Activated T-cell treated with anti-CD3 and anti-CD28 coated beads, Interleukin-2, amount 50 U/mL, for 72 hours (primary cell): ENCODE data around the gene RDX. TPM values are rescaled to one million over a fixed set of nuclear protein-coding genes. Genes with fewer than 3 reads are reported as not detected.
"Not testable (repeated sequence)": the region's sequence is repeated elsewhere in the genome, so short reads cannot be mapped to it uniquely, and the experiment has no call there.

Experiments
- ATAC-seq, 2 donors: fragments of 150-1000 bp; cut with Tn5 transposase; replicated peaks in 1 of 2; 2 replicates each; pipeline ENCODE4 v1.10.0; 2021; ENCODE audit warnings: moderate library complexity in 2 of 2, mild to moderate bottlenecking in 1 of 2
- DNase-seq, 2 donors: peaks; one replicate each; pipeline ENCODE4 v3.0.0; 2021 to 2022; ENCODE audit warnings: mixed read lengths in 1 of 2
- H3K27ac Mint-ChIP-seq: one replicate; pipeline ENCODE4 v1.8.0; 2022; ENCODE audit warnings: mild to moderate bottlenecking, moderate library complexity, mixed read lengths
- H3K27me3 Mint-ChIP-seq: one replicate; pipeline ENCODE4 v1.8.0; 2022; ENCODE audit warnings: low read depth, mixed read lengths
- H3K36me3 Mint-ChIP-seq, 2 donors: one replicate each; pipeline ENCODE4 v1.8.0; 2022; ENCODE audit warnings: mixed read lengths in 2 of 2, mild to moderate bottlenecking in 1 of 2; ENCODE audit not compliant: insufficient read depth in 2 of 2
- H3K4me1 Mint-ChIP-seq: one replicate; pipeline ENCODE4 v1.8.0; 2022; ENCODE audit warnings: low read depth, mixed read lengths
- H3K4me3 Mint-ChIP-seq, 2 donors: one replicate each; pipeline ENCODE4 v1.8.0; 2022; ENCODE audit warnings: mild to moderate bottlenecking in 2 of 2, mixed read lengths in 2 of 2, moderate library complexity in 2 of 2
- H3K9me3 Mint-ChIP-seq, 2 donors: one replicate each; pipeline ENCODE4 v1.8.0; 2022; ENCODE audit warnings: mixed read lengths in 2 of 2
- total RNA-seq, 2 donors: library from RNA; stranded (reverse); gene quantifications; one replicate each; pipeline ENCODE4 v1.2.3, GENCODE V29; 2022

The RDX gene
- total RNA-seq, 2 donors from 2014 or later: 49.0 to 56.5 TPM

DNA sequence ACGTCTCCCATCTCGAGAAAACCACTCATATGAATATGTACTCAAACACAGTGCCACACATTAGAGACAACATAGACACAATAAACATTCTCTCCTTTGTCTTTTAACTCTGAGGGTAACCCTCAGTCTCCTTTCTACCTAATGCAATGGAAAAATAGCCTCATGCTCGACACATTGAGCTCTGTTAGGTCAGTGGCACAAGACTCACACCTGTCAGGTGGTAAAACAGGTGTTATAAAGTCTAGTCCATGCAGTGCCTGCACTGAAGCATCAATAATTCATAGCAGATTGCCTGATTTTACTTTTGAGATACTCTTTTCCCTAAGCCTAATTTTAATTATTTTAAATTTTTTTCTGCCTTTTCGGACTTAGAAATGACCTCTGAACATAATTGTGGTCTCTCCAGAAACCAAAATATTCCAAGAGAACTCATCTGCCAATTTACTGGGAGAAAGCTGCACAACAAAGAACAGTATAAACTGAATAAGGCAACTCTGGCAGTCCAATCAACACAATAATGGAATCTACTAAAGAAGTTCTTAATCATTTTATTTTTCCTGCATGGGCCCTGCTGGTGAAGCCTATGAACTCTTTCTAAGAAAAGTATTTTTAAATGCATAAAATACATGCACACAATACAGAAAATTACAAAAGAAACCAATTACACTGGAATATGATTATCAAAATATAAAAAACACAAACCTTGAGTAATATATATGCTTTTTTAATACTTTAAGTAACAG, 9.9 kb downstream of the RDX start:
- Mint-ChIP-seq H3K36me3 (peaks cover 4 to 7% of the 10 kb centered on the region in 2 donors), H3K4me1 (peaks cover 30% of the 10 kb centered on the region), H3K27ac (no peak overlapping the region), H3K9me3 (no peaks in the 10 kb centered on the region), H3K4me3 (no peak overlapping the region), H3K27me3 (no peaks in the 10 kb centered on the region)
- ATAC-seq: no peak
- no peak for DNase-seq

GRCh38 chr11:110283862-110284261, 12.6 kb downstream of the RDX start:
- Mint-ChIP-seq H3K27me3 (no peaks in the 10 kb centered on the region), H3K27ac (no peak overlapping the region), H3K36me3 (peaks cover 4 to 9% of the 10 kb centered on the region in 2 donors), H3K9me3 (no peaks in the 10 kb centered on the region), H3K4me3 (no peak overlapping the region), H3K4me1 (peaks cover 25% of the 10 kb centered on the region)
- ATAC-seq (no peak), DNase-seq (no peak)

DNA sequence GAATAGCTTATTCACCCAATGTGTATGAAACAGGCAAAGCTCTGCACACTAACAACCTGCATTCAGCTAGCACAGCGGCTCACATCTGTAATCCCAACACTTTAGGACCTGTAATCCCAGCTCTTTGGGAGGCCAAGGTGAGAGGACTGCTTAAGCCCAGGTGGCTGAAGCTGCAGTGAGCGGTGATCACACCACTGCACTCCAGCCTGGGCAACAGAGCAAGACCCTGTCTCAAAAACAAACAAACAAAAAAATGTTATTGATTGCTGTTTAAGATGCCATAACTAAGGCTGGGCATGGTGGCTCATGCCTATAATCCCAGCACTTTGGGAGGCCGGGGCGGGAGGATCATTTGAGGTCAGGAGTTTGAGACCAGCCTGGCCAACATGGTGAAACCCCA, 15.8 kb downstream of the RDX start:
- not testable (repeated sequence) for H3K4me3 Mint-ChIP-seq, DNase-seq, H3K27ac Mint-ChIP-seq, ATAC-seq, H3K27me3 Mint-ChIP-seq, H3K9me3 Mint-ChIP-seq, H3K4me1 Mint-ChIP-seq
- H3K36me3 Mint-ChIP-seq: peaks cover 0 to 16% of the 10 kb centered on the region in 2 donors

- H3K4me3 Mint-ChIP-seq: no peak overlapping the region
- H3K9me3 Mint-ChIP-seq: no peaks in the 10 kb centered on the region
- peaks cover 0 to 16% of the 10 kb centered on the region in 2 donors for H3K36me3 Mint-ChIP-seq
- ATAC-seq: no peak
- no peak overlapping the region for H3K27ac Mint-ChIP-seq
- no peak for DNase-seq
- peaks cover 5% of the 10 kb centered on the region for H3K4me1 Mint-ChIP-seq
- H3K27me3 Mint-ChIP-seq: no peaks in the 10 kb centered on the region
These were observed 16.5 kb downstream of the RDX start for GRCh38 chr11:110279881-110280280.

- no peak overlapping the region for H3K4me3 Mint-ChIP-seq
- no peaks in the 10 kb centered on the region for H3K4me1 Mint-ChIP-seq
- H3K27me3 Mint-ChIP-seq: no peaks in the 10 kb centered on the region
- H3K9me3 Mint-ChIP-seq: no peaks in the 10 kb centered on the region
- no peak overlapping the region for H3K27ac Mint-ChIP-seq
- peaks cover 1 to 17% of the 10 kb centered on the region in 2 donors for H3K36me3 Mint-ChIP-seq
- ATAC-seq (no peak), DNase-seq (no peak)
These were observed 23.5 kb downstream of the RDX start for GRCh38 chr11:110272919-110273318.

GRCh38 chr11:110269996-110270395, 26.4 kb downstream of the RDX start:
- Mint-ChIP-seq H3K4me1 (no peaks in the 10 kb centered on the region), H3K36me3 (peaks cover 3 to 19% of the 10 kb centered on the region in 2 donors), H3K27me3 (no peaks in the 10 kb centered on the region), H3K4me3 (no peak overlapping the region), H3K27ac (no peak overlapping the region), H3K9me3 (no peaks in the 10 kb centered on the region)
- DNase-seq (no peak), ATAC-seq (no peak)

DNA sequence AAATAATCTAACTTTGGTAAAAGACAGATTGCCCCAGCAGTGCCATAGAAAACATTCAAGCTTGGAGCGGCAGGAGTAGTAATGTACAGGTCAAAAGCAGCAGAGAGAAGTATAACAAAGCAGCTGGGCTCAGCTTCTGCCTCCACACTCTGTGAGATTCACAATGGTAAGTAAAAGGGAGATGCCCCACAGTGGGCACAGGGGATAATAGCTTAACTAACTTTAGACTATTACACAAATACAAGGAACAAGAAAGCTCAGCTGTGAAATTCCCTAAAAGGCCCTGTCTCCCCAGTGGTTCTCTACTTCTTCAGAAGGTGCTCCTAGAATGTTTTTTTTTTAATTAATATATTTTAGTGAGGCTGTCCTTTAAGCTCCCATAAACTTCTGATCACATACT, 28.0 kb downstream of the RDX start:
- H3K9me3 Mint-ChIP-seq: no peaks in the 10 kb centered on the region
- DNase-seq (no peak), ATAC-seq (no peak)
- H3K27ac Mint-ChIP-seq: no peak overlapping the region
- no peaks in the 10 kb centered on the region for H3K4me1 Mint-ChIP-seq
- H3K36me3 Mint-ChIP-seq: peaks cover 3 to 20% of the 10 kb centered on the region in 2 donors
- no peaks in the 10 kb centered on the region for H3K27me3 Mint-ChIP-seq
- no peak overlapping the region for H3K4me3 Mint-ChIP-seq

GRCh38 chr11:110262072-110262403, 34.4 kb downstream of the RDX start:
- no peak overlapping the region for H3K27ac Mint-ChIP-seq
- no peaks in the 10 kb centered on the region for H3K9me3 Mint-ChIP-seq
- no peaks in the 10 kb centered on the region for H3K27me3 Mint-ChIP-seq
- no peak for DNase-seq
- peaks cover 6 to 39% of the 10 kb centered on the region in 2 donors for H3K36me3 Mint-ChIP-seq
- no peak for ATAC-seq
- H3K4me1 Mint-ChIP-seq: peaks cover 6% of the 10 kb centered on the region
- H3K4me3 Mint-ChIP-seq: no peak overlapping the region

DNA sequence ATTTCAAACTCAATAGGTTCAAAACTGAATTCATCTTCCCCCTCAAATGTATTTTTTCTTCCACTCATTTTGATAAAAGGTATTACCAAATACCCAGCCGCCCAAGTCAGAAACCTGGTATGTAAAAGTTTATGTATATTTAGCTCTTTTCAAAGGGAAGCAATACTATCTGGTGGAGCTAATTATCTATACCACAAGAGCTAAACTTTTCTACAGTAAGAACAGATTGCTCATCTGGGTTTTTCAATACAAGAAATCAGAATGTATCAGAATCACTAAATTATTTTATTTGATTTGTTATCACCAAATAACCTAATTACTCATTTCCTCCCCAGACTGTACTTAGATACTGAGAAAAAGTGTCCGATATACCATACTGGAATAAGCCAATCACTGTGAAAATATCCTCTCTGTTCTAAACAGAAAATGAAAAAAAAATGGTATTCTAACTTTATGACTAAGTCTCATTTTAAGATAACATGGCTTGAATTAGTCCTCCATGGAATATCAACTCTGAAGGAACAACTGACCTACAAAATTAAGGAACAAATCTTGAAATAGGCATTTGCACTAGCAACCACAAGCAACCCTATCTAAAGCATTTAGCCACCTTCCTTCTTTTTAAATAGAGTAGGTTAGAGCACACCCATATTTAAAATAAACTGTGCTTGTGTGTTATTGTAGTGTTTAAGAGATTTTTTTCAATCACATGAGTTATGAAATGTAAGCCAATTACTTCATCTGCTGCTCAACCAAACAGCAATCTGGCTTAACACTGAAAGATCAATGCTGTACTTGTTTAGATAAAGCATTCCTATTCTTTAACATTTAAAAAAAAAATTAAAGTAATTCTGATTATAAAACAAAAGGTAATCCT, 35.0 kb downstream of the RDX start:
- ATAC-seq (no peak), DNase-seq (no peak)
- Mint-ChIP-seq H3K27me3 (no peaks in the 10 kb centered on the region), H3K4me1 (peaks cover 6% of the 10 kb centered on the region), H3K27ac (peak overlapping the region; percentile 11), H3K9me3 (no peaks in the 10 kb centered on the region), H3K36me3 (peaks cover 6 to 39% of the 10 kb centered on the region in 2 donors), H3K4me3 (no peak overlapping the region)

GRCh38 chr11:110253525-110253924, 42.9 kb downstream of the RDX start:
- no peak overlapping the region for H3K4me3 Mint-ChIP-seq
- no peak for ATAC-seq
- peaks cover 7 to 16% of the 10 kb centered on the region in 2 donors for H3K36me3 Mint-ChIP-seq
- no peak for DNase-seq
- H3K27me3 Mint-ChIP-seq: no peaks in the 10 kb centered on the region
- no peaks in the 10 kb centered on the region for H3K9me3 Mint-ChIP-seq
- H3K4me1 Mint-ChIP-seq: peaks cover 20% of the 10 kb centered on the region
- no peak overlapping the region for H3K27ac Mint-ChIP-seq

DNA sequence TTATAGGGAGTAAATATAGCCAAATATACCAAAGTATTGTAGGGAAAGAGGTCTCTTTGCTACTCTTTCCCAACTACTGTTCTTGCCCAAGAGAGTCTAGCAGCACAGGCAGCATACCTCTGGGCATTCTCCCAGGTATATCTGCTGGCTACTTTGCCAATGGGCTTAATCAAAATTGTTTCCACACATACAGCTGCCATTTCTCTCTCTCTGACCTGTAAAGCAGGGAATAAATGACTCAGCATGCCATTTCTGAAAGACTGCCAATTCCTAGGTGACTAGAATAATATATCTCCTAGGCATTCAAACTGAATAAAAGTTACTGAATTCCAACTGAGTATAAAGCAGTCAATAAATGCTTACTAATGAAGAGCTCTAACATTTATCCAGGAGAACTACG, 44.6 kb downstream of the RDX start:
- no peak for ATAC-seq
- Mint-ChIP-seq H3K27me3 (no peaks in the 10 kb centered on the region), H3K4me3 (no peak overlapping the region), H3K4me1 (peaks cover 20% of the 10 kb centered on the region), H3K27ac (no peak overlapping the region), H3K36me3 (peaks cover 10 to 18% of the 10 kb centered on the region in 2 donors), H3K9me3 (no peaks in the 10 kb centered on the region)
- no peak for DNase-seq

DNA sequence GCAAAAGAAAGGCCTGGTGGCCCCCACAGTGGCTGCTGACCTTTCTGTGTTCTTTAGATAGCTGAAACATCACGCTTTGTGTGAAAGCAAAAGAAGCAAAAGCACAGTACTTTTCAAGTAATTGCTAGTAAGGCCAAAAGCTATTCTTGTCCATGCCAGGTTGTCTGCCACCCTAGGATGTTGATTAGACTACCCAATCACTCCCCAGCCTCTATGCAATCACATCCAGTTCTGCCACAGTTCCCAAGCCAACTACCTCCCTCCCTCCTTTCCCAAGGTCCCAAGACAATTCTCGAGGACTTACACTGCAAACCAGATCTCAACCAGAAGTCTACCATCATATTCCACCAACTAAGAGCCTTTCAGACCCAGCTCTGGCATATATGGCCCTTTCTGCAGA, 46.2 kb downstream of the RDX start:
- Mint-ChIP-seq H3K27ac (no peak overlapping the region), H3K4me1 (peaks cover 20% of the 10 kb centered on the region), H3K36me3 (peaks cover 10 to 25% of the 10 kb centered on the region in 2 donors), H3K27me3 (no peaks in the 10 kb centered on the region), H3K9me3 (no peaks in the 10 kb centered on the region), H3K4me3 (no peak overlapping the region)
- DNase-seq (no peak), ATAC-seq (no peak)

DNA sequence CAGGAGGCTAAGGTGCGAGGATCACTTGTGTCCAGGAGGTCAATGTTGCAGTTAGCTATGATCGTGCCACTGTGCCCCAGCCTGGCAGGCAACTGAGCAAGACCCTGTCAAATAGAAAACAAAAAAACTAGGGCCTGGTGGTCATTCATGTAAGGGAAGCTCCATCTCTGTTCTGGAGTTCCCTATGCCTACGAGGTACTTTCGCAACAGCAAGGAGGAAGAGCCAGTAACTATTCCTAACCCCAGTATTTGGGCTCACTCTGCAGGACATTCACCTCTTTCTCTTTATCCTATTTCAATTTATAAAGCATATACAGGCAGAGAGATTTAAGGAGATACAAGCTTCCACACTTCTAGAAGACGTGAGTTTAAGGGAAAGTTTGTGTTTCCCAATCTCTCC, 46.6 kb downstream of the RDX start:
- Mint-ChIP-seq H3K4me1 (peaks cover 20% of the 10 kb centered on the region), H3K27ac (no peak overlapping the region)
- no peak for ATAC-seq

More for the DNA sequence above, 46.6 kb downstream of the RDX start:
- H3K36me3 Mint-ChIP-seq: peaks cover 10 to 25% of the 10 kb centered on the region in 2 donors
- H3K27me3 Mint-ChIP-seq: no peaks in the 10 kb centered on the region
- no peak overlapping the region for H3K4me3 Mint-ChIP-seq
- no peaks in the 10 kb centered on the region for H3K9me3 Mint-ChIP-seq
- no peak for DNase-seq
